SU-DHL-6 (cell line): ENCODE results near the gene NIPAL4.

ENCODE experiments used
- H2AFZ ChIP-seq: fragments of 200-600 bp; sonication (generic); 2 replicates; pipeline ENCODE4 v1.6.1; 2014; ENCODE audit warnings: low read depth, mild to moderate bottlenecking, moderate library complexity, mixed read lengths, antibody characterized with exemption, low read length; ENCODE audit not compliant: severe bottlenecking
- H3F3A ChIP-seq: fragments of 200-600 bp; shearing (Covaris generic); 2 replicates; pipeline ENCODE4 v1.6.0; 2016; ENCODE audit warnings: antibody characterized with exemption, mild to moderate bottlenecking; ENCODE audit not compliant: insufficient read depth
- H3K27ac ChIP-seq: fragments of 200-600 bp; sonication (generic); 2 replicates; pipeline ENCODE4 v1.5.1; 2016; ENCODE audit warnings: low read depth, mild to moderate bottlenecking, low read length, moderate library complexity, mixed read lengths
- H3K27me3 ChIP-seq: fragments of 200-600 bp; sonication (generic), shearing (Covaris generic); 2 replicates; pipeline ENCODE4 v1.6.0; 2014; ENCODE audit warnings: mild to moderate bottlenecking, low read length
- H3K36me3 ChIP-seq: fragments of 200-600 bp; sonication (generic); 2 replicates; pipeline ENCODE4 v1.6.1; 2014; ENCODE audit warnings: mild to moderate bottlenecking, low read length, mixed read lengths
- H3K4me2 ChIP-seq: fragments of 300-600, 200-600 bp; shearing (Covaris generic), sonication (generic); 2 replicates; pipeline ENCODE4 v1.6.0; 2014; ENCODE audit warnings: low read length, low read depth, mild to moderate bottlenecking; ENCODE audit not compliant: poor library complexity, severe bottlenecking
- H3K4me3 ChIP-seq: fragments of 200-600 bp; sonication (generic); 2 replicates; pipeline ENCODE4 v1.5.1; 2014; ENCODE audit warnings: antibody characterized with exemption, low read length, mild to moderate bottlenecking, mixed read lengths; ENCODE audit not compliant: insufficient read depth, poor library complexity, severe bottlenecking
- H3K79me2 ChIP-seq: fragments of 200-600 bp; sonication (generic); 2 replicates; pipeline ENCODE4 v1.6.1; 2014; ENCODE audit warnings: mild to moderate bottlenecking, low read length, moderate library complexity; ENCODE audit not compliant: insufficient read depth
- H3K9ac ChIP-seq: fragments of 200-600 bp; sonication (generic); 2 replicates; pipeline ENCODE4 v1.7.0; 2014; ENCODE audit warnings: mild to moderate bottlenecking, low read length
- H3K9me2 ChIP-seq: fragments of 200-600 bp; sonication (generic); replicated peaks from 2 replicates; pipeline ENCODE4 v1.6.1; 2014; ENCODE audit warnings: low read length; ENCODE audit not compliant: insufficient read depth
- H3K9me3 ChIP-seq: fragments of 200-600 bp; sonication (generic); 2 replicates; pipeline ENCODE4 v1.6.1; 2014; ENCODE audit warnings: low read length, mixed read lengths; ENCODE audit not compliant: insufficient read depth
- H4K20me1 ChIP-seq: fragments of 200-600 bp; sonication (generic); 2 replicates; pipeline ENCODE4 v1.6.1; 2014; ENCODE audit warnings: low read depth, mild to moderate bottlenecking, antibody characterized with exemption, low read length, moderate library complexity, mixed read lengths
- EZH2phosphoT487 ChIP-seq: fragments of 200-600 bp; sonication (generic), shearing (Covaris generic); conservative IDR thresholded peaks from 2 replicates; pipeline ENCODE4 v1.6.1; 2018; ENCODE audit warnings: mild to moderate bottlenecking, antibody characterized with exemption, low read length, moderate library complexity, mixed read lengths
- TF ChIP-seq, protein P1 (sequence below): fragments of 200-600 bp; sonication (generic); IDR thresholded peaks from one replicate; pipeline ENCODE4 v1.5.1; 2017; ENCODE audit warnings: antibody characterized with exemption, mild to moderate bottlenecking, low read length, moderate library complexity; ENCODE audit not compliant: insufficient read depth, poor library complexity, severe bottlenecking

NIPAL4 gene

GRCh38 chr5:157521704-157522029 is 61.7 kb downstream of the NIPAL4 start:
- Histone ChIP-seq H3K9me3 (no peaks in the 10 kb centered on the region), H3K9me2 (no peaks in the 10 kb centered on the region), H3K79me2 (peaks cover 3% of the 10 kb centered on the region; the same call in 1 of the 2 replicates), H2AFZ (no peak overlapping the region), H3K9ac (no peak overlapping the region), H3F3A (no peaks in the 10 kb centered on the region), H3K4me3 (no peak overlapping the region), H3K4me2 (no peak overlapping the region), H3K27me3 (no peaks in the 10 kb centered on the region), H3K27ac (no peak overlapping the region), H4K20me1 (no peaks in the 10 kb centered on the region), H3K36me3 (no peaks in the 10 kb centered on the region; the same call in 1 of the 2 replicates)
- no peak for TF ChIP-seq EZH2phosphoT487
- TF ChIP-seq, protein P1, sequence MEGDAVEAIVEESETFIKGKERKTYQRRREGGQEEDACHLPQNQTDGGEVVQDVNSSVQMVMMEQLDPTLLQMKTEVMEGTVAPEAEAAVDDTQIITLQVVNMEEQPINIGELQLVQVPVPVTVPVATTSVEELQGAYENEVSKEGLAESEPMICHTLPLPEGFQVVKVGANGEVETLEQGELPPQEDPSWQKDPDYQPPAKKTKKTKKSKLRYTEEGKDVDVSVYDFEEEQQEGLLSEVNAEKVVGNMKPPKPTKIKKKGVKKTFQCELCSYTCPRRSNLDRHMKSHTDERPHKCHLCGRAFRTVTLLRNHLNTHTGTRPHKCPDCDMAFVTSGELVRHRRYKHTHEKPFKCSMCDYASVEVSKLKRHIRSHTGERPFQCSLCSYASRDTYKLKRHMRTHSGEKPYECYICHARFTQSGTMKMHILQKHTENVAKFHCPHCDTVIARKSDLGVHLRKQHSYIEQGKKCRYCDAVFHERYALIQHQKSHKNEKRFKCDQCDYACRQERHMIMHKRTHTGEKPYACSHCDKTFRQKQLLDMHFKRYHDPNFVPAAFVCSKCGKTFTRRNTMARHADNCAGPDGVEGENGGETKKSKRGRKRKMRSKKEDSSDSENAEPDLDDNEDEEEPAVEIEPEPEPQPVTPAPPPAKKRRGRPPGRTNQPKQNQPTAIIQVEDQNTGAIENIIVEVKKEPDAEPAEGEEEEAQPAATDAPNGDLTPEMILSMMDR: no peak

GRCh38 chr5:157523976-157524375 is 64.0 kb downstream of the NIPAL4 start:
- Histone ChIP-seq H2AFZ (no peak overlapping the region), H3K9me3 (no peaks in the 10 kb centered on the region), H3K36me3 (peaks cover 6% of the 10 kb centered on the region; the same call in 1 of the 2 replicates), H3K9ac (no peak overlapping the region), H4K20me1 (no peaks in the 10 kb centered on the region), H3K27ac (no peak overlapping the region), H3K9me2 (no peaks in the 10 kb centered on the region), H3F3A (no peaks in the 10 kb centered on the region), H3K4me3 (no peak overlapping the region), H3K79me2 (peaks cover 3% of the 10 kb centered on the region; the same call in 1 of the 2 replicates), H3K4me2 (no peak overlapping the region), H3K27me3 (no peaks in the 10 kb centered on the region)
- TF ChIP-seq, protein P1: no peak
- no peak for TF ChIP-seq EZH2phosphoT487
